ENCODE measurements around the gene NARS2.
A peak's percentile ranks its signal among the peaks of the same experiment; 100 is the strongest.
"Not testable (repeated sequence)": the region's sequence is repeated elsewhere in the genome, so short reads cannot be mapped to it uniquely, and the experiment has no call there.

The NARS2 gene

GRCh38 chr11:78510025-78510596, 64.6 kb downstream of the NARS2 start:
- no peak overlapping the region for H3K4me3 ChIP-seq
- H3K27ac ChIP-seq = no peak overlapping the region

GRCh38 chr11:78504708-78505107, 70.0 kb downstream of the NARS2 start:
- Histone ChIP-seq H3K27ac (no peak overlapping the region), H3K4me3 (no peak overlapping the region)

GRCh38 chr11:78504181-78504580, 70.5 kb downstream of the NARS2 start:
- no peak overlapping the region for H3K4me3 ChIP-seq
- no peak overlapping the region for H3K27ac ChIP-seq

GRCh38 chr11:78499971-78500370, 74.7 kb downstream of the NARS2 start:
- Histone ChIP-seq H3K4me3 (no peak overlapping the region), H3K27ac (no peak overlapping the region)

- Histone ChIP-seq H3K4me3 (no peak overlapping the region), H3K27ac (no peak overlapping the region)
Observed at GRCh38 chr11:78497293-78497692, 77.4 kb downstream of the NARS2 start.

- no peak overlapping the region for H3K4me3 ChIP-seq
Observed at GRCh38 chr11:78493413-78493975, 81.2 kb downstream of the NARS2 start.

GRCh38 chr11:78492973-78493372, 81.7 kb downstream of the NARS2 start:
- no peak overlapping the region for H3K4me3 ChIP-seq
- H3K27ac ChIP-seq = no peak overlapping the region

More at GRCh38 chr11:78493413-78493975, 81.2 kb downstream of the NARS2 start:
- no peak overlapping the region for H3K27ac ChIP-seq

GRCh38 chr11:78489184-78489583, 85.5 kb downstream of the NARS2 start:
- no peak overlapping the region for H3K4me3 ChIP-seq
- no peak overlapping the region for H3K27ac ChIP-seq

GRCh38 chr11:78478536-78478935, 96.1 kb downstream of the NARS2 start:
- no peak overlapping the region for H3K4me3 ChIP-seq
- no peak overlapping the region for H3K27ac ChIP-seq

- H3K4me3 ChIP-seq = no peak overlapping the region
- no peak overlapping the region for H3K27ac ChIP-seq
Observed at GRCh38 chr11:78476066-78476465, 98.6 kb downstream of the NARS2 start.

GRCh38 chr11:78474451-78474850, 100.2 kb downstream of the NARS2 start:
- Histone ChIP-seq H3K4me3 (no peak overlapping the region), H3K27ac (no peak overlapping the region)

GRCh38 chr11:78472905-78473304, 101.8 kb downstream of the NARS2 start:
- Histone ChIP-seq H3K4me3 (no peak overlapping the region), H3K27ac (no peak overlapping the region)

GRCh38 chr11:78472382-78472781, 102.3 kb downstream of the NARS2 start:
- Histone ChIP-seq H3K4me3 (no peak overlapping the region), H3K27ac (no peak overlapping the region)

- Histone ChIP-seq H3K4me3 (no peak overlapping the region), H3K27ac (no peak overlapping the region)
Observed at GRCh38 chr11:78470861-78471442, 103.7 kb downstream of the NARS2 start.

GRCh38 chr11:78469896-78470295, 104.8 kb downstream of the NARS2 start:
- H3K27ac ChIP-seq = no peak overlapping the region

GRCh38 chr11:78467931-78468330, 106.7 kb downstream of the NARS2 start:
- Histone ChIP-seq H3K4me3 (no peak overlapping the region), H3K27ac (no peak overlapping the region)

More at GRCh38 chr11:78469896-78470295, 104.8 kb downstream of the NARS2 start:
- no peak overlapping the region for H3K4me3 ChIP-seq

- Histone ChIP-seq H3K4me3 (no peak overlapping the region), H3K27ac (no peak overlapping the region)
Observed at GRCh38 chr11:78467370-78467769, 107.3 kb downstream of the NARS2 start.

- H3K4me3 ChIP-seq = no peak overlapping the region
Observed at GRCh38 chr11:78465169-78465942, 109.3 kb downstream of the NARS2 start.

GRCh38 chr11:78464787-78465168, 109.9 kb downstream of the NARS2 start:
- H3K4me3 ChIP-seq = not testable (repeated sequence)
- H3K27ac ChIP-seq = peak overlapping the region in 15 of 21 experiments; percentile 5 to 87 (median 64)

More at GRCh38 chr11:78465169-78465942, 109.3 kb downstream of the NARS2 start:
- peak overlapping the region in 17 of 21 experiments; percentile 5 to 87 (median 63) for H3K27ac ChIP-seq

GRCh38 chr11:78460471-78460870, 114.2 kb downstream of the NARS2 start:
- Histone ChIP-seq H3K27ac (no peak overlapping the region), H3K4me3 (no peak overlapping the region)

- Histone ChIP-seq H3K27ac (no peak overlapping the region), H3K4me3 (no peak overlapping the region)
Observed at GRCh38 chr11:78459738-78460137, 114.9 kb downstream of the NARS2 start.
